K562 (cell line): ENCODE results near the gene SHISA5. TPM values are rescaled to one million over a fixed set of nuclear protein-coding genes. Genes with fewer than 3 reads are reported as not detected.

Experiments
- ATF1 ChIP-seq, 2 experiments: fragments of 450-650 bp in 1 of 2; IDR thresholded peaks; 2 replicates each; pipeline ENCODE4 v1.6.1; 2016; ENCODE audit warnings: missing compliant biosample characterization in 1 of 2, missing genetic modification characterization in 1 of 2
- BHLHE40 ChIP-seq: IDR thresholded peaks from 2 replicates; pipeline ENCODE4 v1.6.1; 2011; ENCODE audit warnings: low read length, improper control_type of control experiment
- BRCA1 ChIP-seq, 2 experiments: fragments of 450-650 bp in 1 of 2; sonication (generic) in 1 of 2; formaldehyde crosslinking in 1 of 2; IDR thresholded peaks; 2 replicates each; pipeline versions ENCODE4 v1.5.0 to v1.6.1; 2017 to 2020; ENCODE audit warnings: mild to moderate bottlenecking in 1 of 2, missing genetic modification reagents in 1 of 2
- CREB1 ChIP-seq, 2 experiments: sonication (generic) in 1 of 2; formaldehyde crosslinking in 1 of 2; IDR thresholded peaks; 2 replicates each; pipeline versions ENCODE4 v1.6.1 to v1.8.0; 2012 to 2022; ENCODE audit warnings: inconsistent platforms in 1 of 2, mild to moderate bottlenecking in 1 of 2, missing genetic modification reagents in 1 of 2, moderate library complexity in 1 of 2
- E2F3 ChIP-seq: fragments of 250-450 bp; sonication (Bioruptor Pico); IDR thresholded peaks from 2 replicates; pipeline ENCODE4 v1.4.0; 2020; ENCODE audit warnings: mild to moderate bottlenecking
- FOSL1 ChIP-seq: fragments of 200-800 bp; sonication (Bioruptor generic); conservative IDR thresholded peaks from 2 replicates; pipeline ENCODE4 v1.6.1; 2016; ENCODE audit warnings: missing genetic modification characterization, missing compliant biosample characterization
- JUND ChIP-seq, 2 experiments: IDR thresholded peaks; 2 replicates in 1 of 2; 3 replicates in 1 of 2; pipeline ENCODE4 v1.6.1; 2011; ENCODE audit warnings: borderline replicate concordance in 2 of 2, low read depth in 2 of 2, low read length in 2 of 2, improper control_type of control experiment in 1 of 2, missing biosample characterization in 1 of 2, missing genetic modification characterization in 1 of 2, missing genetic modification reagents in 1 of 2
- MAZ ChIP-seq, 2 experiments: fragments of 450-650 bp in 1 of 2; sonication (generic) in 1 of 2; formaldehyde crosslinking; IDR thresholded peaks in 1 of 2; conservative IDR thresholded peaks in 1 of 2; 2 replicates each; pipeline versions ENCODE4 v1.4.0 to v1.5.0; 2020; ENCODE audit warnings: mild to moderate bottlenecking in 1 of 2, missing genetic modification reagents in 1 of 2
- RAD21 ChIP-seq, 2 experiments: fragments of 250-450 bp in 1 of 2; fragments of 450-650 bp in 1 of 2; sonication (Bioruptor Pico) in 1 of 2; formaldehyde crosslinking in 1 of 2; IDR thresholded peaks in 1 of 2; conservative IDR thresholded peaks in 1 of 2; 2 replicates each; pipeline versions ENCODE4 v1.4.0 to v1.8.0; 2020 to 2022; ENCODE audit warnings: mild to moderate bottlenecking in 2 of 2, moderate library complexity in 1 of 2
- RBM14 ChIP-seq: fragments of 200-400 bp; formaldehyde crosslinking; IDR thresholded peaks from 2 replicates; pipeline ENCODE4 v1.6.1; 2018; ENCODE audit warnings: low read depth, mild to moderate bottlenecking, low read length, moderate library complexity, borderline replicate concordance; ENCODE audit not compliant: insufficient read depth
- RBM22 ChIP-seq: fragments of 200-400 bp; formaldehyde crosslinking; IDR thresholded peaks from 2 replicates; pipeline ENCODE4 v1.6.1; 2018; ENCODE audit warnings: low read length, low read depth; ENCODE audit not compliant: poor library complexity, severe bottlenecking
- TEAD1 ChIP-seq, 2 experiments: fragments of 450-650 bp in 1 of 2; sonication (generic) in 1 of 2; formaldehyde crosslinking; IDR thresholded peaks; 2 replicates each; pipeline versions ENCODE4 v1.4.0 to v1.8.0; 2020 to 2022; ENCODE audit warnings: mild to moderate bottlenecking in 2 of 2, missing genetic modification reagents in 1 of 2
- ZBED1 ChIP-seq: IDR thresholded peaks from 2 replicates; pipeline ENCODE4 v1.6.1; 2014
- ZNF644 ChIP-seq: fragments of 200-800 bp; sonication (Bioruptor generic); IDR thresholded peaks from 2 replicates; pipeline ENCODE4 v1.6.1; 2016; ENCODE audit warnings: low read depth, missing genetic modification characterization, missing compliant biosample characterization
- polyA plus RNA-seq, 8 experiments: library from polyadenylated mRNA; depleted of rRNA in 4 of 8; stranded (reverse) in 5 of 8; unstranded in 3 of 8; fragments of >200 nt; fragmentation: Nextera tagmentation in 2 of 8; fragmentation: Illumina TruSeq in 1 of 8; extraction: Ambion mirVana in 2 of 8; extraction: Trizol in 1 of 8; gene quantifications; 2 replicates each; pipeline versions ENCODE4 v1.2.1 to v1.2.3, GENCODE V29; 2011 to 2014; ENCODE audit warnings: inconsistent platforms in 1 of 8, missing spikeins in 1 of 8
- total RNA-seq, 7 experiments: library from RNA; depleted of rRNA in 6 of 7; stranded (reverse); fragments of >200 nt in 6 of 7; fragmentation: Illumina TruSeq in 2 of 7; extraction: Trizol in 2 of 7; gene quantifications; 2 replicates each; pipeline versions ENCODE4 v1.2.1 to v1.2.3, GENCODE V29; 2011 to 2021; ENCODE audit warnings: low replicate concordance in 1 of 7
- TF ChIP-seq, protein P1 (sequence below): fragments of 450-650 bp; formaldehyde crosslinking; IDR thresholded peaks from 2 replicates; pipeline ENCODE4 v1.4.0; 2020; ENCODE audit warnings: mild to moderate bottlenecking, moderate library complexity
- TF ChIP-seq, protein P2 (sequence below), 2 experiments: fragments of 450-650 bp in 1 of 2; sonication (generic) in 1 of 2; formaldehyde crosslinking in 1 of 2; IDR thresholded peaks in 1 of 2; conservative IDR thresholded peaks in 1 of 2; 2 replicates each; pipeline versions ENCODE4 v1.6.1 to v1.8.1; 2016 to 2023; ENCODE audit warnings: mild to moderate bottlenecking in 2 of 2, moderate library complexity in 2 of 2, inconsistent platforms in 1 of 2, missing genetic modification reagents in 1 of 2
- TF ChIP-seq, protein P3 (sequence below), 3 experiments: IDR thresholded peaks in 2 of 3; conservative IDR thresholded peaks in 1 of 3; 2 replicates each; pipeline ENCODE4 v1.5.1; 2011 to 2012; ENCODE audit warnings: low read length in 3 of 3, mild to moderate bottlenecking in 3 of 3, control low read depth in 2 of 3, improper control_type of control experiment in 1 of 3, inconsistent platforms in 1 of 3, low read depth in 1 of 3, mixed read lengths in 1 of 3, moderate library complexity in 1 of 3; ENCODE audit not compliant: insufficient read depth in 2 of 3
- TF ChIP-seq, protein P4 (sequence below): fragments of 450-650 bp; IDR thresholded peaks from 2 replicates; pipeline ENCODE4 v1.6.1; 2016; ENCODE audit warnings: low read depth, mild to moderate bottlenecking, moderate library complexity

SHISA5 gene
- total and polyA plus RNA-seq, 9 of the 15 experiments (the other 6 are each of a cell fraction or from before 2014, with no cell fraction given) = 8.4 to 85.8 (median 56.1) TPM

DNA sequence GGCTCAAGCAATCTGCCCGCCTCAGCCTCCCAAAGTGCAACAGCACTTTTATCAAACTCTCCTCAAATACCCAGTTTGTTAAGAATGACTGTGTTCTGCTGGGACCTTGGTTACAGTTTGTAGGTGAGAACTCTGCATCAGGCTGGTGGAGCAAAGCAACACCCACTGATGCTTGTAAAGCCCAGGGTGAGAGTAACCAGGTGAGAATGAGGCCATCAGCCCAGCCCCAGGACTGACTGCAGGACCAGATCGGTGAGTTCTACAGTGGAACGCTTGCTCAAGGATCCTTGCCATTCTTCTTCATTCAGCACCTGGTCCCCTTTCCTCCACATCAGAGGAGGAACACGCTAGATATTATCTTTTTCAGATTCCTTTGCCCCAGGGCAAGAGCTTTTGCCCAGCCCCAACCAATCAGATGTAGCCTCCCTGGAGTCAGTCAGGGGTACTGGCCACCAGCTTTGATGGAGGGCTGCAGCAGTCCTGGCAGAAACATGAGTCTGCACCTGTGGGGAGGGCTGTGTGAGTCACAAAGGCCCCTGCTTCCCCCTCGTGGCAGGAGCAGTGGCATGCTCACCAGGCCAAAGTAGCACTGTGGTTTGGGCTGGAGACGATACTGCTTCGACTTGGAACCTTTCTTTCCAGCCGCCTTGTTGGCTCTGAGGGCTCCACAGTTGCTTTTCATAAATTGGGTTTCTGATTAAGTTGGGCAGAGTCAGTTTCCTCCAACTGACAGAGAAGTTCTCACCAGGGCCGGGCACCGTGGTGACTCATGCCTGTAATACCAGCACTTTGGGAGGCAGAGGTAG lies 3.5 kb upstream of the SHISA5 start (continued):
- TF ChIP-seq, protein P1, sequence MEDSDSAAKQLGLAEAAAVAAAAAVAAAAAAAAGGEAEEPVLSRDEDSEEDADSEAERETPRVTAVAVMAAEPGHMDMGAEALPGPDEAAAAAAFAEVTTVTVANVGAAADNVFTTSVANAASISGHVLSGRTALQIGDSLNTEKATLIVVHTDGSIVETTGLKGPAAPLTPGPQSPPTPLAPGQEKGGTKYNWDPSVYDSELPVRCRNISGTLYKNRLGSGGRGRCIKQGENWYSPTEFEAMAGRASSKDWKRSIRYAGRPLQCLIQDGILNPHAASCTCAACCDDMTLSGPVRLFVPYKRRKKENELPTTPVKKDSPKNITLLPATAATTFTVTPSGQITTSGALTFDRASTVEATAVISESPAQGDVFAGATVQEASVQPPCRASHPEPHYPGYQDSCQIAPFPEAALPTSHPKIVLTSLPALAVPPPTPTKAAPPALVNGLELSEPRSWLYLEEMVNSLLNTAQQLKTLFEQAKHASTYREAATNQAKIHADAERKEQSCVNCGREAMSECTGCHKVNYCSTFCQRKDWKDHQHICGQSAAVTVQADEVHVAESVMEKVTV (CRISPR knock-in tag) = no peak
- TF ChIP-seq BHLHE40 = 0 out of 2 replicates have a peak, but pooled peaks have one; percentile 13
- TF ChIP-seq MAZ (CRISPR knock-in tag; conservative IDR thresholded peaks at IDR 0.05 in 1 of 2, IDR thresholded peaks at IDR 0.05 in 1 of 2) = 0 out of 4 replicates have a peak, but pooled peaks of 1 of the 2 experiments have one; percentile 47
- no peak for TF ChIP-seq RBM22
- TF ChIP-seq RAD21 (CRISPR knock-in tag; conservative IDR thresholded peaks at IDR 0.05 in 1 of 2, IDR thresholded peaks at IDR 0.05 in 1 of 2) = peak; percentile 37 to 72
- TF ChIP-seq CREB1 (IDR thresholded peaks at IDR 0.05) = no peak
- TF ChIP-seq CREB1 (CRISPR knock-in tag; IDR thresholded peaks at IDR 0.05) = peak; percentile 43
- TF ChIP-seq FOSL1 (tag) = peak; percentile 52
- TF ChIP-seq, protein P2, sequence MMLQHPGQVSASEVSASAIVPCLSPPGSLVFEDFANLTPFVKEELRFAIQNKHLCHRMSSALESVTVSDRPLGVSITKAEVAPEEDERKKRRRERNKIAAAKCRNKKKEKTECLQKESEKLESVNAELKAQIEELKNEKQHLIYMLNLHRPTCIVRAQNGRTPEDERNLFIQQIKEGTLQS (IDR thresholded peaks at IDR 0.05) = peak; percentile 20; the same call in 1 of the 2 replicates
- TF ChIP-seq, protein P2 (CRISPR knock-in tag; conservative IDR thresholded peaks at IDR 0.05) = no peak
- TF ChIP-seq, protein P3, sequence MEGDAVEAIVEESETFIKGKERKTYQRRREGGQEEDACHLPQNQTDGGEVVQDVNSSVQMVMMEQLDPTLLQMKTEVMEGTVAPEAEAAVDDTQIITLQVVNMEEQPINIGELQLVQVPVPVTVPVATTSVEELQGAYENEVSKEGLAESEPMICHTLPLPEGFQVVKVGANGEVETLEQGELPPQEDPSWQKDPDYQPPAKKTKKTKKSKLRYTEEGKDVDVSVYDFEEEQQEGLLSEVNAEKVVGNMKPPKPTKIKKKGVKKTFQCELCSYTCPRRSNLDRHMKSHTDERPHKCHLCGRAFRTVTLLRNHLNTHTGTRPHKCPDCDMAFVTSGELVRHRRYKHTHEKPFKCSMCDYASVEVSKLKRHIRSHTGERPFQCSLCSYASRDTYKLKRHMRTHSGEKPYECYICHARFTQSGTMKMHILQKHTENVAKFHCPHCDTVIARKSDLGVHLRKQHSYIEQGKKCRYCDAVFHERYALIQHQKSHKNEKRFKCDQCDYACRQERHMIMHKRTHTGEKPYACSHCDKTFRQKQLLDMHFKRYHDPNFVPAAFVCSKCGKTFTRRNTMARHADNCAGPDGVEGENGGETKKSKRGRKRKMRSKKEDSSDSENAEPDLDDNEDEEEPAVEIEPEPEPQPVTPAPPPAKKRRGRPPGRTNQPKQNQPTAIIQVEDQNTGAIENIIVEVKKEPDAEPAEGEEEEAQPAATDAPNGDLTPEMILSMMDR (IDR thresholded peaks at IDR 0.05 in 2 of 3, conservative IDR thresholded peaks at IDR 0.05 in 1 of 3; ENCODE audit: insufficient read depth in 2 of 3, low read depth in 1 of 3, low read length in 3 of 3) = peak; percentile 69 to 75 (median 72)
- no peak for TF ChIP-seq ATF1 (CRISPR knock-in tag; IDR thresholded peaks at IDR 0.05)
- TF ChIP-seq ATF1 (tag; IDR thresholded peaks at IDR 0.05) = no peak
- no peak for TF ChIP-seq ZBED1
- no peak for TF ChIP-seq ZNF644
- TF ChIP-seq, protein P4, sequence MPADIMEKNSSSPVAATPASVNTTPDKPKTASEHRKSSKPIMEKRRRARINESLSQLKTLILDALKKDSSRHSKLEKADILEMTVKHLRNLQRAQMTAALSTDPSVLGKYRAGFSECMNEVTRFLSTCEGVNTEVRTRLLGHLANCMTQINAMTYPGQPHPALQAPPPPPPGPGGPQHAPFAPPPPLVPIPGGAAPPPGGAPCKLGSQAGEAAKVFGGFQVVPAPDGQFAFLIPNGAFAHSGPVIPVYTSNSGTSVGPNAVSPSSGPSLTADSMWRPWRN = no peak
- TF ChIP-seq RBM14 = no peak
- TF ChIP-seq BRCA1 (IDR thresholded peaks at IDR 0.05) = no peak
- TF ChIP-seq BRCA1 (CRISPR knock-in tag; IDR thresholded peaks at IDR 0.05) = no peak
- no peak for TF ChIP-seq E2F3 (CRISPR knock-in tag)
- TF ChIP-seq JUND (IDR thresholded peaks at IDR 0.05; ENCODE audit: borderline replicate concordance, low read depth, low read length) = 0 out of 2 replicates have a peak, but pooled peaks have one; percentile 44
- 0 out of 3 replicates have a peak, but pooled peaks have one; percentile 23 for TF ChIP-seq JUND (tag; IDR thresholded peaks at IDR 0.05; ENCODE audit: borderline replicate concordance, low read depth, low read length)
- TF ChIP-seq TEAD1 (CRISPR knock-in tag; IDR thresholded peaks at IDR 0.05) = no peak
